ENCODE results near the gene PDXP. TPM values are rescaled to one million over a fixed set of nuclear protein-coding genes. Genes with fewer than 3 reads are reported as not detected.
A peak's percentile ranks its signal among the peaks of the same experiment; 100 is the strongest.

PDXP gene
- total RNA-seq, 1 experiment from 2014 or later, result 17.6 TPM

GRCh38 chr22:37639771-37640590 lies 18.5 kb upstream of the PDXP start:
- ChIA-PET CTCF (no interaction called here), POLR2A (interaction anchor here (0.5 kb wide), 1 partner anchor 245 kb away, joined by 7 read pairs; no protein-coding TSS in a partner anchor)
- ATAC-seq (no peak), DNase-seq (ENCODE audit: low read depth, low spot score) (no peak)
- in situ Hi-C loops (cut with HindIII; ENCODE audit: low pct_unique_long_range_greater_than_20kb, low sequenced_read_pairs) (no loop called here), intact Hi-C loops (cut with micrococcal nuclease; ENCODE audit: unreplicated experiment) (no loop called here)
- Histone ChIP-seq H3K4me1 (ENCODE audit: control insufficient read depth, insufficient read depth, low read length) (peaks cover 6% of the 10 kb centered on the region; the same call in 1 of the 2 replicates), H3K36me3 (ENCODE audit: control insufficient read depth, insufficient read depth, low read length) (no peaks in the 10 kb centered on the region), H3K9me3 (ENCODE audit: control insufficient read depth, insufficient read depth, low read depth, low read length) (no peaks in the 10 kb centered on the region), H3K27me3 (ENCODE audit: control insufficient read depth, insufficient read depth, low read length) (no peaks in the 10 kb centered on the region), H3K4me3 (ENCODE audit: low read depth in 2 of 2, low read length in 2 of 2) (peak overlapping the region; percentile 39 to 48), H3K27ac (ENCODE audit: low read length) (no peak overlapping the region)
- no peak for TF ChIP-seq TCF7L2 (IDR thresholded peaks at IDR 0.05; ENCODE audit: low read depth, low read length)
- no peak for TF ChIP-seq POLR2AphosphoS5 (IDR thresholded peaks at IDR 0.05; ENCODE audit: low read depth, low read length)
- no peak for TF ChIP-seq CTCF (IDR thresholded peaks at IDR 0.05)
- TF ChIP-seq REST (IDR thresholded peaks at IDR 0.05; ENCODE audit: insufficient read depth in 1 of 2, low read depth in 2 of 2, low read length in 1 of 2), result no peak
- no peak for TF ChIP-seq SIN3A (IDR thresholded peaks at IDR 0.05; ENCODE audit: borderline replicate concordance, insufficient read depth, low read depth, low read length)
- no TSS peak for BruUV-seq (replicated peaks)

- Histone ChIP-seq H3K9me3 (ENCODE audit: control insufficient read depth, insufficient read depth, low read depth, low read length) (no peaks in the 10 kb centered on the region), H3K4me1 (ENCODE audit: control insufficient read depth, insufficient read depth, low read length) (peaks cover 6% of the 10 kb centered on the region; the same call in 1 of the 2 replicates), H3K36me3 (ENCODE audit: control insufficient read depth, insufficient read depth, low read length) (no peaks in the 10 kb centered on the region), H3K27ac (ENCODE audit: low read length) (no peak overlapping the region), H3K27me3 (ENCODE audit: control insufficient read depth, insufficient read depth, low read length) (no peaks in the 10 kb centered on the region), H3K4me3 (ENCODE audit: low read depth in 2 of 2, low read length in 2 of 2) (peak overlapping the region; percentile 10 to 39; a peak in 2 of 4 replicates)
- ChIA-PET CTCF (no interaction called here), POLR2A (no interaction called here)
- no TSS peak for BruUV-seq (replicated peaks)
- no peak for DNase-seq (ENCODE audit: low read depth, low spot score)
- in situ Hi-C loops (cut with HindIII; ENCODE audit: low pct_unique_long_range_greater_than_20kb, low sequenced_read_pairs), result no loop called here
- intact Hi-C loops (cut with micrococcal nuclease; ENCODE audit: unreplicated experiment), result no loop called here
- ATAC-seq, result no peak
- TF ChIP-seq SIN3A (IDR thresholded peaks at IDR 0.05; ENCODE audit: borderline replicate concordance, insufficient read depth, low read depth, low read length), result no peak
- TF ChIP-seq CTCF (IDR thresholded peaks at IDR 0.05), result no peak
- no peak for TF ChIP-seq POLR2AphosphoS5 (IDR thresholded peaks at IDR 0.05; ENCODE audit: low read depth, low read length)
- TF ChIP-seq REST (IDR thresholded peaks at IDR 0.05; ENCODE audit: insufficient read depth in 1 of 2, low read depth in 2 of 2, low read length in 1 of 2), result no peak
- no peak for TF ChIP-seq TCF7L2 (IDR thresholded peaks at IDR 0.05; ENCODE audit: low read depth, low read length)
Observed at GRCh38 chr22:37640591-37641560, 17.6 kb upstream of the PDXP start.

Measured in Panc1 (cell line).